BJ (cell line): Measurements from ENCODE around the gene LENG1. TPM values are rescaled to one million over a fixed set of nuclear protein-coding genes. Genes with fewer than 3 reads are reported as not detected.

Experiments
- CTCF ChIA-PET: fragments of 350-600 bp; formaldehyde crosslinking; extraction: SDS; loops from one replicate; lab custom pipeline; 2021; ENCODE audit warnings: antibody characterized with exemption, inconsistent platforms; lab: Yijun Ruan, JAX
- POLR2A ChIA-PET: fragments of 300-600 bp; sonication (Branson Sonifier 250); formaldehyde crosslinking; extraction: SDS; loops from one replicate; lab custom pipeline; 2021; ENCODE audit warnings: antibody characterized with exemption; lab: Charles Lee
- DNase-seq: peaks from one replicate; pipeline ENCODE4 v3.0.0-alpha.2; 2011; ENCODE audit warnings: low read depth
- H3K27me3 ChIP-seq: 2 replicates; pipeline ENCODE4 v1.6.0; 2011; ENCODE audit warnings: low read length; ENCODE audit not compliant: control insufficient read depth, insufficient read depth
- H3K36me3 ChIP-seq: 2 replicates; pipeline ENCODE4 v1.5.1; 2011; ENCODE audit warnings: low read length; ENCODE audit not compliant: control insufficient read depth, insufficient read depth
- H3K4me3 ChIP-seq: 2 replicates; pipeline ENCODE4 v1.5.1; 2011; ENCODE audit warnings: low read depth, mild to moderate bottlenecking, control low read depth, low read length
- CTCF ChIP-seq: IDR thresholded peaks from 2 replicates; pipeline ENCODE4 v1.5.1; 2011; ENCODE audit warnings: low read depth, mild to moderate bottlenecking, control low read depth, inconsistent platforms, low read length, moderate library complexity; ENCODE audit not compliant: insufficient read depth
- polyA plus RNA-seq: library from polyadenylated mRNA; depleted of rRNA; stranded (reverse); fragments of >200 nt; gene quantifications from 2 replicates; pipeline ENCODE4 v1.2.3, GENCODE V29; 2011

LENG1 gene
- polyA plus RNA-seq, 1 experiment = 4.4 TPM

DNA sequence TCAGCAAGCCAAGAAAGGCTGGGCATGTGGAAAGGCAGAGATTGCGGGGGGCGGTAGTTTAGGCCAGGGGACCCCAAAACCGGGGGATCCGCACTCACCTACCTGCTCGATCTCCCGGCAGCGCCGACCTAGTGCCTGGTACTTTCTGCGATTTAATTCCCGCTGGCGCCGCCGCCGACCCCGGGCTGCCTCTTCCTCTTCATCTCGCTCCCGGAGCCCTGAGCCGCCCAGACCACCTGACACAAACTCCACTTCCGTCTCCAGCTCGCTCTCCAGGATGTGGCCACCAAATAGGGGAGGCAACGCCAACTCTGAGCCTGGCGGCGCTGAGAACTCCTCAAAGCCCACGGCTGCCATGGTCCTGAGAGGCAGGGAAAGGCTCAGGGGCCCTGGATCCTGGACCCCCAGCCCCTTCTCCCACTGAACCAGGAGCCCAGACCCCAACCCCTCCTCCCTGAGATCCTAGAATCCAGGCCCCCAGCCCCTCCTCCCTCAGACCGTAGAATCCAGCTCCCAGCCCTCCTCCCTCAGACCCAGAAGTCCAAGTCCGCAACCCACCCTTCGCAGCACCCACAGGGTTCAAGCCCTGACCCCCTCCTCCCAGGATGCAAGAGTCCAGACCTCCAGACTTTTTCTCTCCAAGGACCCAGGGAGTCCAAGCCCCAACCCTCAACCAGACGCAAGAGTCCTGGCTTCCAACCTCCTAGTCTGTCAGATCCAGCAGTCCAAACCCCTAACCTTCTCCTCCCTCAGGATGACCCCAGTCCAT lies 45.0 kb downstream of the LENG1 start:
- TF ChIP-seq CTCF = no peak
- CTCF ChIA-PET = interaction anchor here (0.7 to 1.4 kb wide), 2 partner anchors 16 to 17 kb away, joined by 3 to 4 read pairs; no protein-coding TSS in a partner anchor
- Histone ChIP-seq H3K27me3 (no peaks in the 10 kb centered on the region), H3K4me3 (peak overlapping the region; percentile 67), H3K36me3 (peaks cover 12% of the 10 kb centered on the region)
- DNase-seq = no peak
- POLR2A ChIA-PET = interaction anchor here (1.4 kb wide), 1 partner anchor 23 kb away, joined by 7 read pairs; the partner anchor contains the start of gene CNOT3

- POLR2A ChIA-PET = no interaction called here
- Histone ChIP-seq H3K27me3 (no peaks in the 10 kb centered on the region), H3K36me3 (peaks cover 28% of the 10 kb centered on the region), H3K4me3 (no peak overlapping the region)
- no peak for DNase-seq
- CTCF ChIA-PET = interaction anchor here (0.8 kb wide), 1 partner anchor 9 kb away, joined by 3 read pairs; no protein-coding TSS in a partner anchor
- TF ChIP-seq CTCF = no peak
Observed at GRCh38 chr19:54109651-54110050, 49.9 kb downstream of the LENG1 start.

DNA sequence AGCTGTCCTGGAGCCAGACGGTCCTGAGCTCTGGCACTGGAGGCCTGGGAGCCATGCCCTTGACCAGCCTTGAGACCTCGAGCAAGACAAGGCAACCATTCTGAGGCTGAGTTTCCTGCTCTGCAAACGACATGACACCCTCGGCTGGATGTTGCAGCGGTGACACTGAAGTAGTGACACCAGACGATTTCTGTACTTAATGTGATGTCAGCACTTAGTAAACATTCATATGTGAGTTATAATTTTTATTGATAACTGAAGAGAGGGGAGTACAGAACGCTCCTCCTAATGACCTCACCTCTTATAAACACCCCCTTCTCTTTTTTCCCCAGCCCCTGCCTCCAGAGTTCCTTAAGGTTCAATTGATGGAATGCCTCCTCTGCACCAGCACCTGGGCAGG lies 51.0 kb downstream of the LENG1 start:
- no peaks in the 10 kb centered on the region for H3K27me3 ChIP-seq
- TF ChIP-seq CTCF = no peak
- DNase-seq = no peak
- POLR2A ChIA-PET = no interaction called here
- CTCF ChIA-PET = no interaction called here
- peaks cover 28% of the 10 kb centered on the region for H3K36me3 ChIP-seq
- no peak overlapping the region for H3K4me3 ChIP-seq

DNA sequence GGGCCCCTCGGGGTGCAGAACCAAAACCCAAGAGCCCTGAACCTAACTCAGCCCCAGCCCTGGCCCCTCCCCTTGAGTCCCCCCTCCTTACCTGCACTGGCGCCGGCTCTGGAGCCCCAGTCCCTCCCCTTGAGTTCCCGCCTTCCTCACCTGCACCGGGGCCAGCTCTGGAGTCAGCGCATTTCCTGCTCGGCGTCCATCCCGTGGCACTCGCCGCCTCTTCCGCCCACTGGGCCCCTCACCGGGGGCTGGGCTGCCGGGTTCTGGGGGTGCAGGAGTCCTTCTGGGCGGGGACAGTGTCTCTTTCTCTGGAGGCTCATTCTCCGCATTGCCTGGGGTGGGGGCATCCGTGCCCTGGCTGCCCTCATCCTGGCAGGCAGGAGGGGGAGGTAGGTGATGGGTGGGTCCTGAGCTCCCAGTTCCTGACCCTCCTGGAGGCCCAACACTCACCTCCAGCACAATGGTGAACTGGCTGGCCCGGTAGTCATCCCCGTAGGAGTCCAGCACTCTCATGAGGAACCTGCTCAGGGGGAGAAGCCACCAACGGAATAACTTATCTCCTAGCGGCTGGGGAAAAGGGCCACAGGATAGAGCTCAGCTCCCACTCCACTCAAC lies 51.5 kb downstream of the LENG1 start:
- no peaks in the 10 kb centered on the region for H3K27me3 ChIP-seq
- H3K36me3 ChIP-seq = peaks cover 28% of the 10 kb centered on the region
- no peak for TF ChIP-seq CTCF
- ChIA-PET POLR2A (no interaction called here), CTCF (no interaction called here)
- DNase-seq = no peak
- H3K4me3 ChIP-seq = no peak overlapping the region

GRCh38 chr19:54106716-54107115 lies 52.8 kb downstream of the LENG1 start:
- no peak for DNase-seq
- no peak for TF ChIP-seq CTCF
- no peak overlapping the region for H3K4me3 ChIP-seq
- ChIA-PET POLR2A (no interaction called here), CTCF (interaction anchor here (1.6 kb wide), 1 partner anchor 10 kb away, joined by 4 read pairs; no protein-coding TSS in a partner anchor)
- H3K36me3 ChIP-seq = peaks cover 28% of the 10 kb centered on the region
- H3K27me3 ChIP-seq = no peaks in the 10 kb centered on the region
